ENCODE results near the gene SUMO1. TPM values are rescaled to one million over a fixed set of nuclear protein-coding genes. Genes with fewer than 3 reads are reported as not detected.
A peak's percentile ranks its signal among the peaks of the same experiment; 100 is the strongest.

The SUMO1 gene
- 38.8 TPM for total RNA-seq

GRCh38 chr2:202238234-202239197 is at the start of gene SUMO1:
TSS of gene SUMO1 (minus strand) at chr2:202238597. CDS start at chr2:202238451, 146 bp downstream.
- Histone ChIP-seq H3K4me3 (peak within 1 kb of the TSS; percentile 67 to 89), H3K27me3 (no peaks in the 10 kb centered on the region), H3K4me1 (peaks cover 31% of the 10 kb centered on the region), H3K9me3 (no peaks in the 10 kb centered on the region), H3K36me3 (no peaks in the 10 kb centered on the region), H3K27ac (peak within 1 kb of the TSS; percentile 95)
- peak in 1 of 2 donors; percentile 91 for DNase-seq (ENCODE audit: extremely low spot score in 2 of 2)
- intact Hi-C loops (cut with DNase I): no loop called here
- TF ChIP-seq POLR2AphosphoS5 (IDR thresholded peaks at IDR 0.05; ENCODE audit: insufficient read depth in 1 of 2, low read depth in 1 of 2) (peak; percentile 85 to 87), CTCF (IDR thresholded peaks at IDR 0.05) (no peak), POLR2A (IDR thresholded peaks at IDR 0.05) (peak in 1 of 2 donors; percentile 38)

- Histone ChIP-seq H3K27ac (no peak overlapping the region), H3K27me3 (no peaks in the 10 kb centered on the region), H3K36me3 (peaks cover 0 to 85% of the 10 kb centered on the region in 2 donors), H3K4me3 (no peak overlapping the region), H3K4me1 (no peaks in the 10 kb centered on the region), H3K9me3 (no peaks in the 10 kb centered on the region)
- DNase-seq (ENCODE audit: extremely low spot score in 2 of 2): no peak
- TF ChIP-seq POLR2A (IDR thresholded peaks at IDR 0.05): no peak
- no peak for TF ChIP-seq CTCF (IDR thresholded peaks at IDR 0.05)
- TF ChIP-seq POLR2AphosphoS5 (IDR thresholded peaks at IDR 0.05; ENCODE audit: insufficient read depth in 1 of 2, low read depth in 1 of 2): no peak
- intact Hi-C loops (cut with DNase I): loop anchor here (5.0 kb wide), 1 partner anchor 796 kb away; no protein-coding TSS in a partner anchor
These were observed 48.2 kb upstream of the SUMO1 start for GRCh38 chr2:202286595-202286994.

- H3K36me3 ChIP-seq: peaks cover 0 to 26% of the 10 kb centered on the region in 2 donors
These were observed 40.5 kb upstream of the SUMO1 start for GRCh38 chr2:202278944-202279343.

GRCh38 chr2:202278036-202278760 is 39.8 kb upstream of the SUMO1 start:
- Histone ChIP-seq H3K27ac (no peak overlapping the region), H3K4me3 (no peak overlapping the region), H3K27me3 (no peaks in the 10 kb centered on the region), H3K9me3 (no peaks in the 10 kb centered on the region), H3K36me3 (peaks cover 0 to 18% of the 10 kb centered on the region in 2 donors), H3K4me1 (peaks cover 6% of the 10 kb centered on the region)
- no peak for DNase-seq (ENCODE audit: extremely low spot score in 2 of 2)
- intact Hi-C loops (cut with DNase I): no loop called here
- no peak for TF ChIP-seq CTCF (IDR thresholded peaks at IDR 0.05)
- peak in 1 of 2 donors; percentile 44 for TF ChIP-seq POLR2AphosphoS5 (IDR thresholded peaks at IDR 0.05; ENCODE audit: insufficient read depth in 1 of 2, low read depth in 1 of 2)

More at GRCh38 chr2:202278944-202279343, 40.5 kb upstream of the SUMO1 start:
- no peak overlapping the region for H3K4me3 ChIP-seq
- H3K4me1 ChIP-seq: no peaks in the 10 kb centered on the region
- TF ChIP-seq POLR2A (IDR thresholded peaks at IDR 0.05): no peak
- TF ChIP-seq CTCF (IDR thresholded peaks at IDR 0.05): no peak
- TF ChIP-seq POLR2AphosphoS5 (IDR thresholded peaks at IDR 0.05; ENCODE audit: insufficient read depth in 1 of 2, low read depth in 1 of 2): no peak
- intact Hi-C loops (cut with DNase I): no loop called here
- no peak overlapping the region for H3K27ac ChIP-seq
- no peaks in the 10 kb centered on the region for H3K9me3 ChIP-seq
- no peaks in the 10 kb centered on the region for H3K27me3 ChIP-seq
- DNase-seq (ENCODE audit: extremely low spot score in 2 of 2): no peak

Measured in vagina (tissue), 2 donors.